Head of caudate nucleus (tissue), 42 donors: ENCODE measurements around the gene OVOL1.
"Not testable (repeated sequence)": the region's sequence is repeated elsewhere in the genome, so short reads cannot be mapped to it uniquely, and the experiment has no call there.

Experiments used
- DNase-seq, 42 donors: peaks; one replicate each; pipeline versions ENCODE4 v3.0.0 to v3.0.0-alpha.2; 2020 to 2021; ENCODE audit warnings: mixed read lengths in 7 of 42
- intact Hi-C: fragments of 100-400 bp; cut with DNase I; formaldehyde crosslinking; loops from one replicate; pipeline ENCODE4 v1.15.0; 2022

Gene OVOL1

GRCh38 chr11:65786786-65787636 is at the start of gene OVOL1:
OVOL1 (plus strand) TSS chr11:65787063; CDS start chr11:65787374, 311 bp downstream.
- intact Hi-C loops: no loop called here
- DNase-seq: no peak

GRCh38 chr11:65739022-65739421 is 47.8 kb upstream of the OVOL1 start:
- intact Hi-C loops: no loop called here
- no peak for DNase-seq

- no peak for DNase-seq
- intact Hi-C loops: no loop called here
Observed at GRCh38 chr11:65741185-65741584, 45.7 kb upstream of the OVOL1 start.

- DNase-seq: no peak
- intact Hi-C loops: no loop called here
Observed at GRCh38 chr11:65742353-65742752, 44.5 kb upstream of the OVOL1 start.

GRCh38 chr11:65743681-65744025 is 43.2 kb upstream of the OVOL1 start:
- intact Hi-C loops: no loop called here
- no peak for DNase-seq

- DNase-seq: no peak
Observed at GRCh38 chr11:65744026-65744698, 42.7 kb upstream of the OVOL1 start.

GRCh38 chr11:65744699-65745042 is 42.2 kb upstream of the OVOL1 start:
- DNase-seq: no peak
- intact Hi-C loops: no loop called here

More at GRCh38 chr11:65744026-65744698, 42.7 kb upstream of the OVOL1 start:
- intact Hi-C loops: no loop called here

- intact Hi-C loops: no loop called here
- no peak for DNase-seq
Observed at GRCh38 chr11:65745049-65745448, 41.8 kb upstream of the OVOL1 start.

GRCh38 chr11:65762169-65762568 is 24.7 kb upstream of the OVOL1 start:
- intact Hi-C loops, DNase-seq: not testable (repeated sequence)

- intact Hi-C loops, DNase-seq: not testable (repeated sequence)
Observed at GRCh38 chr11:65762816-65763215, 24.0 kb upstream of the OVOL1 start.

- intact Hi-C loops: no loop called here
Observed at GRCh38 chr11:65764434-65764833, 22.4 kb upstream of the OVOL1 start.

GRCh38 chr11:65766535-65766934 is 20.3 kb upstream of the OVOL1 start:
- DNase-seq: no peak
- intact Hi-C loops: no loop called here

More at GRCh38 chr11:65764434-65764833, 22.4 kb upstream of the OVOL1 start:
- no peak for DNase-seq

- intact Hi-C loops: no loop called here
- no peak for DNase-seq
Observed at GRCh38 chr11:65767406-65767805, 19.5 kb upstream of the OVOL1 start.

- DNase-seq, intact Hi-C loops: not testable (repeated sequence)
Observed at GRCh38 chr11:65767806-65768205, 19.1 kb upstream of the OVOL1 start.

- intact Hi-C loops: no loop called here
- DNase-seq: no peak
Observed at GRCh38 chr11:65770951-65771567, 15.8 kb upstream of the OVOL1 start.

GRCh38 chr11:65771589-65772112 is 15.2 kb upstream of the OVOL1 start:
- DNase-seq: no peak
- intact Hi-C loops: no loop called here

GRCh38 chr11:65773784-65774411 is 13.0 kb upstream of the OVOL1 start:
- peak in 3 of 42 donors; percentile 20 to 43 (median 24) for DNase-seq
- intact Hi-C loops: no loop called here

GRCh38 chr11:65774525-65775306 is 12.1 kb upstream of the OVOL1 start:
- intact Hi-C loops: no loop called here
- peak in 4 of 42 donors; percentile 13 to 37 (median 20) for DNase-seq

GRCh38 chr11:65776196-65776595 is 10.7 kb upstream of the OVOL1 start:
- intact Hi-C loops: no loop called here
- DNase-seq: peak in 7 of 42 donors; percentile 2 to 28 (median 19)
